HEK293 (cell line): ENCODE data around the gene GALNT15.

Source experiments
- CTCF ChIA-PET: fragments of 350-600 bp; formaldehyde crosslinking; extraction: SDS; loops from one replicate; lab custom pipeline; 2021; ENCODE audit warnings: antibody characterized with exemption; lab: Yijun Ruan, JAX
- POLR2A ChIA-PET: fragments of 300-600 bp; formaldehyde crosslinking; extraction: SDS; loops from one replicate; lab custom pipeline; 2020; ENCODE audit warnings: antibody characterized with exemption, inconsistent platforms; lab: Yijun Ruan, JAX
- H3K27ac ChIP-seq: fragments of 200-500 bp; sonication (Bioruptor generic); 2 replicates; pipeline ENCODE4 v1.5.1; 2014; ENCODE audit warnings: low read depth, low read length, control low read depth, inconsistent platforms; ENCODE audit errors: extremely low read depth
- H3K36me3 ChIP-seq, 2 experiments: fragments of 200-500 bp in 1 of 2; sonication (Bioruptor generic) in 1 of 2; 1 replicate in 1 of 2; 2 replicates in 1 of 2; pipeline ENCODE4 v1.5.1; 2014 to 2017; ENCODE audit warnings: inconsistent platforms in 2 of 2, low read length in 2 of 2; ENCODE audit not compliant: control insufficient read depth in 2 of 2, insufficient read depth in 1 of 2
- H3K4me1 ChIP-seq: fragments of 200-500 bp; sonication (Bioruptor generic); 2 replicates; pipeline ENCODE4 v1.5.1; 2014; ENCODE audit warnings: mild to moderate bottlenecking, low read length, inconsistent platforms; ENCODE audit not compliant: control insufficient read depth, insufficient read depth
- H3K4me3 ChIP-seq: 2 replicates; pipeline ENCODE4 v1.5.1; 2011; ENCODE audit warnings: low read depth, mild to moderate bottlenecking, control low read depth, low read length, moderate library complexity
- H3K9me3 ChIP-seq: fragments of 200-500 bp; sonication (Bioruptor generic); 2 replicates; pipeline ENCODE4 v1.5.1; 2014; ENCODE audit warnings: low read depth, low read length, inconsistent platforms; ENCODE audit not compliant: control insufficient read depth, insufficient read depth
- BCL11A ChIP-seq: fragments of 450-650 bp; formaldehyde crosslinking; IDR thresholded peaks from 2 replicates; pipeline ENCODE4 v1.5.1; 2016; ENCODE audit warnings: low read depth, missing biosample characterization, missing genetic modification characterization
- SCRT2 ChIP-seq: fragments of 450-650 bp; formaldehyde crosslinking; IDR thresholded peaks from 2 replicates; pipeline ENCODE4 v1.5.1; 2016; ENCODE audit warnings: missing biosample characterization, missing genetic modification characterization
- TRIM28 ChIP-seq: IDR thresholded peaks from 2 replicates; pipeline ENCODE4 v1.6.1; 2011; ENCODE audit warnings: low read length, control low read depth, borderline replicate concordance
- ZNF10 ChIP-seq: fragments of 450-650 bp; formaldehyde crosslinking; IDR thresholded peaks from 2 replicates; pipeline ENCODE4 v1.5.1; 2017; ENCODE audit warnings: missing biosample characterization, missing genetic modification characterization
- ZNF2 ChIP-seq: fragments of 450-650 bp; formaldehyde crosslinking; IDR thresholded peaks from 2 replicates; pipeline ENCODE4 v1.5.1; 2016; ENCODE audit warnings: missing biosample characterization, missing genetic modification characterization
- ZNF214 ChIP-seq: fragments of 450-650 bp; formaldehyde crosslinking; IDR thresholded peaks from 2 replicates; pipeline ENCODE4 v1.5.1; 2017; ENCODE audit warnings: missing biosample characterization, mild to moderate bottlenecking, missing genetic modification characterization, borderline replicate concordance
- ZNF324 ChIP-seq: fragments of 450-650 bp; formaldehyde crosslinking; IDR thresholded peaks from 2 replicates; pipeline ENCODE4 v1.5.1; 2016; ENCODE audit warnings: missing biosample characterization, missing genetic modification characterization
- ZNF426 ChIP-seq: fragments of 450-650 bp; formaldehyde crosslinking; IDR thresholded peaks from 2 replicates; pipeline ENCODE4 v1.5.1; 2017; ENCODE audit warnings: missing biosample characterization, missing genetic modification characterization, mild to moderate bottlenecking, inconsistent platforms, moderate library complexity
- ZNF510 ChIP-seq: fragments of 450-650 bp; formaldehyde crosslinking; IDR thresholded peaks from 2 replicates; pipeline ENCODE4 v1.5.1; 2018; ENCODE audit warnings: mild to moderate bottlenecking, missing genetic modification characterization, missing biosample characterization; ENCODE audit not compliant: insufficient replicate concordance
- ZNF660 ChIP-seq: fragments of 450-650 bp; IDR thresholded peaks from 2 replicates; pipeline ENCODE4 v1.5.1; 2018; ENCODE audit warnings: missing biosample characterization, mild to moderate bottlenecking, missing genetic modification characterization
- ZNF776 ChIP-seq: fragments of 450-650 bp; formaldehyde crosslinking; IDR thresholded peaks from 2 replicates; pipeline ENCODE4 v1.5.0; 2017; ENCODE audit warnings: missing biosample characterization, missing genetic modification characterization, borderline replicate concordance
- TF ChIP-seq, protein P1 (sequence below): fragments of 450-650 bp; formaldehyde crosslinking; IDR thresholded peaks from 2 replicates; pipeline ENCODE4 v1.5.1; 2016; ENCODE audit warnings: missing biosample characterization, missing genetic modification characterization
- TF ChIP-seq, protein P2 (sequence below): fragments of 450-650 bp; formaldehyde crosslinking; IDR thresholded peaks from 2 replicates; pipeline ENCODE4 v1.5.1; 2016; ENCODE audit warnings: missing biosample characterization, missing genetic modification characterization
- TF ChIP-seq, protein P3 (sequence below): IDR thresholded peaks from 2 replicates; pipeline ENCODE4 v1.6.1; 2011; ENCODE audit warnings: mild to moderate bottlenecking, low read depth, low read length, borderline replicate concordance

GALNT15 gene

DNA sequence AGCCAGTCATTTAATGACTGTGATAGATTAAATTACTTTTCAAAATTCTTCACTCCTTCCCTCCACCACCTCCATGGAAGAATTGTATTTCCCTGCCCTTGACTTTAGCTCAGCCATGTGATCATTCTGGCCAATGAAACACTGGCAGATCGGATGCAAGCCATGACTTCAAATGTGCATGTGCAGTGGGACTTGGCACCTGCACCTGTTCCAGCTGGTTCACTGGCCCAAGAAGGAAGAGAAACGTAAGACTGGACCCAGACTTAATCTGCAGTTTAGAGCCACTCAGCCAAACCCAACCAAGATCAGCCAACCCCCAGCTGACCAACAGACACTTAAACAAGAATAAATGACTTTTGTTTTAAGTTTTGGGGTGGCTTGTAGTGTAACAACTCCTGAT, 78.5 kb downstream of the GALNT15 start:
- Histone ChIP-seq H3K36me3 (no peaks in the 10 kb centered on the region), H3K4me3 (no peak overlapping the region), H3K4me1 (no peaks in the 10 kb centered on the region), H3K27ac (no peak overlapping the region), H3K9me3 (no peaks in the 10 kb centered on the region)
- ChIA-PET CTCF (interaction anchor here (0.6 to 1.5 kb wide), 2 partner anchors 435 to 622 kb away, joined by 3 to 4 read pairs; no protein-coding TSS in a partner anchor), POLR2A (no interaction called here)
- no peak for TF ChIP-seq SCRT2 (tag by site-specific recombination)
- TF ChIP-seq ZNF10 = no peak
- no peak for TF ChIP-seq ZNF324
- TF ChIP-seq, protein P1, sequence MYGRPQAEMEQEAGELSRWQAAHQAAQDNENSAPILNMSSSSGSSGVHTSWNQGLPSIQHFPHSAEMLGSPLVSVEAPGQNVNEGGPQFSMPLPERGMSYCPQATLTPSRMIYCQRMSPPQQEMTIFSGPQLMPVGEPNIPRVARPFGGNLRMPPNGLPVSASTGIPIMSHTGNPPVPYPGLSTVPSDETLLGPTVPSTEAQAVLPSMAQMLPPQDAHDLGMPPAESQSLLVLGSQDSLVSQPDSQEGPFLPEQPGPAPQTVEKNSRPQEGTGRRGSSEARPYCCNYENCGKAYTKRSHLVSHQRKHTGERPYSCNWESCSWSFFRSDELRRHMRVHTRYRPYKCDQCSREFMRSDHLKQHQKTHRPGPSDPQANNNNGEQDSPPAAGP (tag by site-specific recombination) = no peak
- TF ChIP-seq, protein P2, sequence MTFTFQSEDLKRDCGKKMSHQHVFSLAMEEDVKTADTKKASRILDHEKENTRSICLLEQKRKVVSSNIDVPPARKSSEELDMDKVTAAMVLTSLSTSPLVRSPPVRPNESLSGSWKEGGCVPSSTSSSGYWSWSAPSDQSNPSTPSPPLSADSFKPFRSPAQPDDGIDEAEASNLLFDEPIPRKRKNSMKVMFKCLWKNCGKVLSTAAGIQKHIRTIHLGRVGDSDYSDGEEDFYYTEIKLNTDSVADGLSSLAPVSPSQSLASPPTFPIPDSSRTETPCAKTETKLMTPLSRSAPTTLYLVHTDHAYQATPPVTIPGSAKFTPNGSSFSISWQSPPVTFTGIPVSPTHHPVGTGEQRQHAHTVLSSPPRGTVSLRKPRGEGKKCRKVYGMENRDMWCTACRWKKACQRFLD = no peak
- TF ChIP-seq ZNF510 = no peak

DNA sequence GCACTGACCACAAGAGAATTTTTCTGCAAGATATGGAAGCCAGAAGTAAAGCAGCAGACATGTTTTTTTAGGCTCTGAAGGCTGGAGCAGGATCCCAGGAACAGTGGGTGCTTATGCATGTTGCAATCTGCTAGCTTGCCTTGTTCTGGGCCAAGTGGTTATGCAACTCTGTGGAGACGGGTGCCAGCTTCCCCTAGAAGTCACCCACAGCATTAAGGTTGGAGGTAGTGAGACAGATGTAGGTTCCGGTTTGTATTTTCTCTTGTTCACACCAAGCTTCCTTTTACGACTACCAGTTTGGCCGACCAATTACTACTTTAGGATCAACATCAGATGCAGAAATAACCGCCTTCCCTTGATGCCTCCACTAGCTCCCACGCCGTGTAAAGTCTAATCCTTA, 79.1 kb downstream of the GALNT15 start:
- Histone ChIP-seq H3K27ac (no peak overlapping the region), H3K4me3 (no peak overlapping the region), H3K36me3 (no peaks in the 10 kb centered on the region), H3K4me1 (no peaks in the 10 kb centered on the region), H3K9me3 (no peaks in the 10 kb centered on the region)
- CTCF ChIA-PET = interaction anchor here (1.0 to 1.5 kb wide), 2 partner anchors 37 to 623 kb away, joined by 4 to 5 read pairs; no protein-coding TSS in a partner anchor
- TF ChIP-seq ZNF426 (tag by site-specific recombination) = no peak
- POLR2A ChIA-PET = no interaction called here

DNA sequence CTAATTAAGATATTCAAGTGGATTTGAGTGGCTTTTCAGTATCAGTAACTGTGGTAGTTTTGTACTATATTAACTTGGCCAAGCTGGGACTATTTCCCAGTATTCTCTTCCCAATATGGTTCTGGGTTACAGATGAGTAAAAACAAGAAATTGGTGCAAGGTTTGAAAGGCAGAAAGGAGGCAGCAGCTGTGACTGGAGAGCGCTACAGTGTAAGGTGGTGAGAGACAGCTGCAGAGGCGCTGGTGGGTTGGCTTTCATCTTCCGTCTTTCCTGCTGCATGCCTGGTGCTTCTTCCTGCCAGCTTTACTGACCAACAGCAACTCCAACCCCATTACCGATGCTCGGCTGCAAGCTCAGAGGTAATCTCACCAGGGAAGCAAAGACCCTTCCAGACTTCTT, 80.4 kb downstream of the GALNT15 start:
- POLR2A ChIA-PET = no interaction called here
- no peak overlapping the region for H3K27ac ChIP-seq
- no peak for TF ChIP-seq ZNF660 (tag by site-specific recombination)
- TF ChIP-seq ZNF776 (tag by site-specific recombination) = no peak
- no peak for TF ChIP-seq ZNF2 (tag by site-specific recombination)
- TF ChIP-seq BCL11A (tag by site-specific recombination) = no peak
- TF ChIP-seq, protein P3, sequence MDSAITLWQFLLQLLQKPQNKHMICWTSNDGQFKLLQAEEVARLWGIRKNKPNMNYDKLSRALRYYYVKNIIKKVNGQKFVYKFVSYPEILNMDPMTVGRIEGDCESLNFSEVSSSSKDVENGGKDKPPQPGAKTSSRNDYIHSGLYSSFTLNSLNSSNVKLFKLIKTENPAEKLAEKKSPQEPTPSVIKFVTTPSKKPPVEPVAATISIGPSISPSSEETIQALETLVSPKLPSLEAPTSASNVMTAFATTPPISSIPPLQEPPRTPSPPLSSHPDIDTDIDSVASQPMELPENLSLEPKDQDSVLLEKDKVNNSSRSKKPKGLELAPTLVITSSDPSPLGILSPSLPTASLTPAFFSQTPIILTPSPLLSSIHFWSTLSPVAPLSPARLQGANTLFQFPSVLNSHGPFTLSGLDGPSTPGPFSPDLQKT = no peak
- H3K4me3 ChIP-seq = no peak overlapping the region
- H3K36me3 ChIP-seq = peaks cover 1 to 13% of the 10 kb centered on the region in 2 experiments; a peak in 2 of 3 replicates
- no peaks in the 10 kb centered on the region for H3K9me3 ChIP-seq
- H3K4me1 ChIP-seq = no peaks in the 10 kb centered on the region
- CTCF ChIA-PET = no interaction called here

DNA sequence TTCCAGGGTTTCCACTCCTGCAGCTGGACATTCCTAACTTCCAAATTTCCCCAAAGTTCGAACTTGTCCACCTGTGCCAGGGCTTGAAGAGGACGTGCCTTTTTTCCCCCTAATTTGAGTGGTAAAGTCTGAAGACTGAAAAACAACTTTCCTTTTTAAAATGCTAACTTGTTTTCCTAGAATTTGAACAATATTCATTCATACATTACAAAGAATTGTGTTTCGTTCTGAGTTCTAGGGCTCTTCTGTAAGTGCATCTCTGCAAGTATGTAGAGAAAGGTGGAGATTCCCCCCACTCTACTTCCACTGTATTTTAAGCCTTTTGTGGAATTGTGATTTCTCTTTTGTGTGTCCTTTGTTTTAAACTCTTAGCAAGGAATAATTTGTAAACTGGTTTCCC, 80.8 kb downstream of the GALNT15 start:
- H3K4me3 ChIP-seq = no peak overlapping the region
- H3K9me3 ChIP-seq = no peaks in the 10 kb centered on the region
- ChIA-PET CTCF (no interaction called here), POLR2A (no interaction called here)
- peaks cover 3 to 17% of the 10 kb centered on the region in 2 experiments; a peak in 2 of 3 replicates for H3K36me3 ChIP-seq
- no peak for TF ChIP-seq TRIM28
- TF ChIP-seq, protein P2 = no peak
- TF ChIP-seq ZNF214 (tag by site-specific recombination) = no peak
- TF ChIP-seq, all 188 proteins: peak for 0
- no peak overlapping the region for H3K27ac ChIP-seq
- no peaks in the 10 kb centered on the region for H3K4me1 ChIP-seq
